Limb (tissue), 2 donors: ENCODE data around the gene HIKESHI.
"Not testable (repeated sequence)": the region's sequence is repeated elsewhere in the genome, so short reads cannot be mapped to it uniquely, and the experiment has no call there.

ENCODE experiments used
- DNase-seq, 2 donors: peaks; one replicate each; pipeline ENCODE4 v3.0.0-alpha.2; 2016; ENCODE audit errors: extremely low spot score in 2 of 2

The HIKESHI gene

DNA sequence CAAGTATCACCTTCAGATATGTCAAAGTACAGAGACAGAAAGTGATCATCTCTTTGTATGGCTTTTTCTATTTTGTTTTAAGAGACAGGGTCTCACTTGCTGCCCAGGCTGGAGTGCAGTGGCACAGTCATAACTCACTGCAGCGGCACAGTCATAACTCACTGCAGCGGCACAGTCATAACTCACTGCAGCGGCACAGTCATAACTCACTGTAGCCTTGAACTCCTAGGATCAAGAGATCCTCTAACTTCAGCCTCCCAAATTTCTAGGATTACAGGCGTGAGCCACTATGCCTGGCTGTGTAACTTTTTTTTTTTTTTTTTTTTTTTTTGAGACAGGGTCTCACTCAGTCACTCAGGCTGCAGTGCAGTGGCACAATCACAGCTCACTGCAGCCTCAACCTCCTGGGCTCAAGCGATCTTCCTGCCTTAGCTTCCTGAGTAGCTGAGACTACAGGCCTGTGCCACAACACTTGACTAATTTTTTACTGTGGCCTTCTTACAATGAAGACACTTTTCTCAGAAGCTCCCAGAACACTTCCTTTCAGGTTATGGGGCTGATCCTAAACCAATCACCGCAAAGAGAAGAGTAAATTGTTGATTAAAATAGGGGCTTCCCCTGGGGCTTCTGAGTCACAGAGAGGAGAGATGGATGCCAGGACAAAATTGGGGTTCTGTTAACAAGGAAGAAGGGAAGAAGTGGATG, 9.0 kb upstream of the HIKESHI start:
- no peak for DNase-seq

DNA sequence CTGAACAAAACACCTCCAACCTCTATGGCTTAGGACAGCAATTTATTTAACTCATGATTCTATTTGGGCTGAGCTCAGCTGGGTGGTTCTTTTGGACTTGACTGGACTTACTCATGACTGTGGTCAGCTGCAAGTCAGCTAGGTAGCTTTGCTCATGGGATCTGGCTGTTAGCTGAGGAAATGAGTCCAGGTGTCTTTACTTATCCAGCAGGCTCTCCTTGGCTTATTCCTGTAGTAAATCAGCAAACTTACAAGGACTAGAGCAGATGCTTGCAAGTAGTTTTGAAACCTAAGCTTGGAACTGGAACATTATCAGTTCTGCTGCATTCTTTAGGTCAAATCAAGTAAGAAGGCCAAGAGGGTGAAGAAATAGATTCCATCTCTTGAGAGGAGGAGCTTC, 8.0 kb upstream of the HIKESHI start:
- DNase-seq: no peak

DNA sequence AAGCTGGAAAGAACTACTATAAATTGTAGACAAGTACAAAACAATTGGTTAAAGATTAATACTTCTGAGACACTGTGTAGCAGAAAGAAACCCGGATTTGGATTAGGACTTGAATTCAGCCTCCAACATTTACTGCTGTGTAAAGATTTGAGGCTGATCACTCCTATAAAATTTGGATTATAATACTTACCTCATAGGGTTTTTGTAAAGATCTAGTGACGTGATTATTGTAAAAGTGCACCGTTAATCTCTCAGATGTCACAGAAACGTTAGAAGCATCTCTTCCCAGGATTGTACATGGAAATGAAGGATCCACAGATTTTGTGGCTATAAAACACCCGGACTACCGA, 323 bp upstream of the HIKESHI start:
- no peak for DNase-seq

DNA sequence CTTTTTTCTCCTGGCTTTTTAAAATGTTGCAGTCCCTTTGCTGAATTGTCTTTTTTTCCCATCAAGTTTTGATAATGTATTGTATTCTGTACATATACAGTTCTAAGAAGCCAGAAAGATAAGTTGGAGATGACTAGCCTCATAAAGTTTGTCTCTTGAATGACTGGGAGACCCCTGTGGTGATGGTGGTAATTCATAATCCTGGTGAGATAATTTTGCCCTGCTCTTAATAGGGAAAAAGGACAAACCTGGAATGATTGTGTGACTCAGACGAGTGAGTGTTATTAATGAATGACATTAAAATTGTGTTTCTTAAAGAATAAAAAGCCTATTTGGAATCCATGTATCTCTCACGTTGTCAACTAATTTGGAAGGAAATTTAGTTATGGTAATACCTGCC, 1.2 kb downstream of the HIKESHI start:
- no peak for DNase-seq

DNA sequence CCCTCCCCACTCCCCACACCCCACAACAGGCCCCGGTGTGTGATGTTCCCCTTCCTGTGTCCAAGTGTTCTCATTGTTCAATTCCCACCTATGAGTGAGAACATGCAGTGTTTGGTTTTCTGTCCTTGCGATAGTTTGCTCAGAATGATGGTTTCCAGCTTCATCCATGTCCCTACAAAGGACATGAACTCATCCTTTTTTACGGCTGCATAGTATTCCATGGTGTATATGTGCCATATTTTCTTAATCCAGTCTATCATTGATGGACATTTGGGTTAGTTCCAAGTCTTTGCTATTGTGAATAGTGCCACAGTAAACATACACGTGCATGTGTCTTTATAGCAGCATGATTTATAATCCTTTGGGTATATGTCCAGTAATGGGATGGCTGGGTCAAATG, 6.7 kb downstream of the HIKESHI start:
- DNase-seq: not testable (repeated sequence)

DNA sequence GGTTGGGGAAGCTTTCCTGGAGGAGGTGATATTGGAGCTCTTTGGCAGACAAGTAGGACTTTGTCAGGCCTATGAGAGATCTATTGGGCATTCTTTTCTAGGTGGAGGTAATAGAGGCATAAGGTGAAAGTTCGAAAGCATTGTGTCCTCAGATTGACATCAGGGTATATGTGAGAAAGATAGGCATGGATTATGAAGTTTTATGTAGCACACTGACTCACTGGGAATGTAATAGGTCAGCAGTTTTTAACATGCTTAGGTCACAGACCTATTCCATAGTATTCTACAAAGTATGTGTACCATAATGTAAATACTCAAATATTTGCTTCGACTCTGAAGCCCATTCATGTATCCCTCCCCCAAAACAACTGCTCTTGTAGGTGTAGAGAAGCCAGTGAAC, 11.8 kb downstream of the HIKESHI start:
- DNase-seq: no peak

DNA sequence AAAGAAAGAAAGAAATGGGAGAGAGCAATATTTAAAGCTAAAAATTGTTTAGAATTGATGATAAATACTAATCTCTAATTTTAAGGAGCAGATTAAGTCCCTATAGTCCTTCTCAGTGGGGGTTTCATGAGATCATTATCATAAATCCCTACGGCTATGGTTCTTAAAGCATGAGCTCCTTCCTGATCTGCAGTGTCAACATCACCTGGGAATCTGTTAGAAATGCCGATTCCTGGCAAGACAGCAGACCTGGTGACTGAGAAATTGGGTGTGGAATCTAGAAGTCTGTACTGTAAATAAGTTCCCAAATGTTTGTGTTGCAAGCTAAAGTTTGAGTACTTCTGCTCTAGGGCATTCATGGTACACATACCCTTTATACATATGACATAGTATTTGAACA, 12.6 kb downstream of the HIKESHI start:
- no peak for DNase-seq

DNA sequence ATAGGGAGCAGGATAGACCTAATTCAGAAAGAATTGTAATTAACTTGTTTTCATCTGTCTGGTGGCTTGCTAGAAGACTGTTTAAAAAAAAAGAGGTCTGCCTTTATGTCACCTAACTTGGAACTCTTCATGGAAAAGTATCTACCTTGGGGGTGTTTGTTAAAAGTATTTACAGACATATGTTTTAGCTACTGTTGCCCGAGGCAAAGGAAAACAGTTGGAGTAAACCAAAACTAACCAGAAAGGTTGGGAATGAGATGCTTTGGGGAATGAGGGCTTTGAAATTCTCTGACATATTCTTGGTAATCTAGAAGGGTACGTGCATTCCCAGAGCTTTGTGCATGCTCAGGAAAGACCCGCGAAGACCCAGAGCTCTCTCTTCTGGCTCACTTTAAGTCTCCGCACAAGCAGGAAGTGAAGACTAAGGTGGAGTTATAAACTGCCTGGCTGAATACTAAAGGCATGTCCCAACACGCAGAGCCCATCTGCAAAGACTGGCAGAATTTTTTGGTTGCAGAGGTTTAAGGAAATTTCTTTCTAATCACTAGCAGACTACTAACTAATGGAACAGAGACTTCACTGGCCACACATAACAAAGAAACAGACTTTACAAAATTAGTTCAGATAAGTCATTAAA, 33.2 kb downstream of the HIKESHI start:
- DNase-seq: no peak

DNA sequence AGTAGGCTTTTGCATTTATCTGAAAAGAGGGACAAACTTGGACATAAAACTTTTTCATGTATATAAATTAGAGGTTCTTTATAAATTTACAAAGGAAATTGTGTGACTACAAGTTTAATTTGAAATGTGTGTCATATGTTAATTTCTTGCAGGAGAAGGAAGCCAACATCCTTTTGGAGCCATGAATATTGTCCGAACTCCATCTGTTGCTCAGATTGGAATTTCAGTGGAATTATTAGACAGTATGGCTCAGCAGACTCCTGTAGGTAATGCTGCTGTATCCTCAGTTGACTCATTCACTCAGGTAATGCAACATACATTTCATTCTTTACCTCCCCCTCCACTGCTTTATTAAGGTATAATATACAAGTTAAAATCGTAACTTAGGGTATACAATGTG, 35.2 kb downstream of the HIKESHI start:
- no peak for DNase-seq

DNA sequence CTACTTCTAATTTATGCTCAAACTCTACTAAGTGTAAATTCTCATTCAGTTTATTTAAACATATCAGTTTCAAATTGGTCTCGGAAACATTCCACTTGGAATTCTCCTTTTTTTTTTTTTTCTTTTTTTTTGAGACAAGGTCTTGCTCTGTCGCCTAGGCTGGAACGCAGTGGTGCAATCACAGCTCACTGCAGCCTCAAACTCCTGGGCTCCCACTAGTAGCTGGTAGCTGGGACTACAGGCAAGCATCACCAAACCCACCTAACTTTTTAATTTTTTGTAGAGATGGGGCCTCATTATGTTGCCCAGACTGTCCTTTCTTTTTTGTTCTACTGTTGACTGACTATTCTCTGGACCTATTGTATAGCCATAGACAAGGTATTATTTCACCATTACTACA, 39.3 kb downstream of the HIKESHI start:
- DNase-seq: no peak

DNA sequence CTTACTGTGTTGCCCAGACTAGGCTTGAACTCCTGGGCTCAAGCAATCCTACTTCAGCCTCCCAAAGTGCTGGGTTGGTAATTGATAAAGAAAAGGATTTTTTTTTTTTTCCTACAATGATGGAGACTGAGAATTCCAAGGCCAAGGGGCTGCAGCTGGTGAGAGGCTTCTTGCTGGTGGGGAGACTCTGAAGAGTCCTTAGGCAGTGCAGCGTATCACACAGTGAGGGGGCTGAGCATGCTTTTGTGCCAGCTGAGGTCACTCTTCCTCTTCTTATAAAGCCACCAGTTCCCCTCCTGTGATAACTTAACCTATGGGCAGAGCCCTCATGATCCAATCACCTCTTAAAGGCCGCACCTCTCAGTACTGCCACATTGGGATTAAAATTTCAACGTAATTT, 44.5 kb downstream of the HIKESHI start:
- no peak for DNase-seq

DNA sequence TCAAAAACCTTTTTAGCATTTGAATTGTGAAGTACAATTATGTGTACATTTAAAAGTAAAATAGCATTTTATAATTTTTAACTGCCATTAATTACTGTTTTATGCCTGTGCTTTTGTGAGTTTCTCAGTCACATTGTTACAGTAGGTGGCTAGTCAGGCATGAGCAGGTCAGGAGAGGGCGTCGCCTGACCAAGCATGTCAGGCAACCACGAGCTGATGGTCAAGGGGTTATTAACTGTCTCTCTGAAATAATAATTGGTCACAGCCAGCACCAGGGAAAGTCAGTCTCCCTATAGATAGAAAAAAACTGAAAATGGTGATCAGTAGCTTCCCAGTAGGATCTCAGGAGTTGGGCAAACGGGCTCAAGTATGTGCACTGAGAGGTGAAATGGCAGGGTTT, 53.2 kb downstream of the HIKESHI start:
- DNase-seq: no peak

DNA sequence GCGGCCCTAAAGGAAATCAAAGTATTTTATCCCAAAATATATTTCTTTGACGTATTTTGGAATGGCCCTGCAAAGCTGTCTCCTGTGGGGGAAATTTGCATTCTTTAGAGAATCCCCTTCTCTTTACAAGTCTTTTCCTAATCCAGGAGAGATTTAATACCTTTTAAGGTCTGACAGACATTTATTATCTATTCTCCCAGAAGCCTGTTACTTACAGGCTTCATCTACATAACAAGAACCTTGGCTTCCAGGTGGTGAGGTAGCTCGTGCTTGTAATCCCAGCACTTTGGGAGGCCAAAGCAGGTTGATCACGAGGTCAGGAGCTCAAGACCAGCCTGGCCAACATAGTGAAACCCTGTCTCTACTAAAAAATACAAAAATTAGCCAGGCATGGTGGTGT, 55.4 kb downstream of the HIKESHI start:
- not testable (repeated sequence) for DNase-seq

DNA sequence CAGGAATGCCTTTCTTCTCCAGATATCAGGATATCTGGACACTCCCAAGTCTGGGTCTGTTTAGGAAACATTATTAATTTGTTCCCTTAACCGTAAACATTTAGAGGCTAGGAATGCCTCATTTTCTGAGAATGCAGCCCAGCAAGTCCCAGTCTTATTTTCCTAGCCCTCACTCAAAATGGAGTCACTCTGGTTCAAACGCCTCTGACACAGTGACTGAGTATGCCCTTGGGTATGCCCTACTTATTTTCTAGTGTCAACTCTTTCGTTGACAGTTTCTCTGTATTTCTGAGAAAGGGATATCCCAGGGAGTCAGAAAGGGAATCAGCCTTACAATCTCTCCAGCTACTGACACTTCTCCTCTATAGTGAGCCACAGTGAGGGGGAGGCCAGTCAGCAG, 56.7 kb downstream of the HIKESHI start:
- DNase-seq: no peak

DNA sequence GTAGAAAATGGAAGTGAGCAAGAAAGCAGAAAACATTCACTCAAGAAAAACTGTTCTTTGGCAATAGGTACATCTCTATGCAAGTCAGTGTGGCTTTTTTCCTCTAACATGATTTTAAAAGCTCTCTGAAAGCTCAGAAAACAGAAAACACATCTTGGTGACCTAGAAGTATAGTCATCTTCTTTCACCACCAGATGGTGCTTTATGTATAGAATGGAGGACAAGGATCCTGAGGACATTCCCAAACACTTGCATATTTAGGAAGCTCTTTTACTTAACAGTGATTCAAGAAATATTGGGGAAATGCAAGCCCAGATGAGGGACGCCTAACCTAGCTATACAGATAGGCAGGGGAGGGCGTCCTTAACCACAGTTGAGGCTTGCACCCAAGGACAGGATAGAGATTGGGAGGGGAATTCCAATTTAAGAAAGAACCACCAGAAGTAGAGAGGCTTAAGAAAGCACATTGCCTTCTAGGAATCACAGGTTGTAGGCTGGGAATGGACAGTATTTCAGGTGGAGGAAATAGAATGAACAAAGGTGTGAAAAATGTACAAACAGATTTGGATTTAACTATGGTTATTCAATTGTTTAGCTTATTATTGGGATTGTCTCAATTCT, 58.8 kb downstream of the HIKESHI start:
- DNase-seq: peak in 1 of 2 donors; percentile 58

DNA sequence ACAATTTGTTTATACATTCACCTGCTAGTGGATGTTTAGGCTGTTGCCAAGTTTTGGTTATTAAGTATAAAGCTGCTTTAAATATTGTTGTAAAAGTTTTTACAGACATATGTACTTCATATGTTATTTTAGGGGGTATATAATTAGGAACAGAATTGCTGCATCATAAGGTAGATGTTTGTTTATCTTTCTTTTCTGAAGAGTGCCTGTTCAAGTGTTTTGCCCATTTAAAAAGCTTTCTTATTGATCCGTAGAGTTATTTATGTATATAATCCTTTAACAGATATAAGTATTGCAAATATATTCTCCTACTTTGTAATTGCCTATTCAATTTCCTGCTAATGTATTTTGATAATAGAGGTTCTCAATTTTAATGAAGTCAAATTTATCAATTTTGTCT, 61.4 kb downstream of the HIKESHI start:
- no peak for DNase-seq

DNA sequence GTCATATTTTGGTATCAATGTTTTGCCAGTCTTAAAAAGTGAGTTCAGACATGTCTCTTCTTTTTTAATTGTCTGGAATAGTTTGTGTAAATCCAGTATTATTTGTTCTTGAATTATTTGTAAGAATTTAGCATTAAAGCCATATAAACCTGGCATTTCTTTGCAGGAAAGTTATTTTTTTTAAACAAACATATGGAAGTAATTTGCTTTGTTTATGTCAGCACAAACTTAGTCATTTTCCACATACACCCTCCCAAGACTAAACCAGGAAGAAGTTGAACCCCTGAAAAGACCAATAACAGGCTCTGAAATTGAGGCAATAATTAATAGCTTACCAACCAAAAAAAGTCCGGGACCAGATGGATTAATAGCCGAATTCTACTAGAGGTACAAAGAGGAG, 63.5 kb downstream of the HIKESHI start:
- no peak for DNase-seq

DNA sequence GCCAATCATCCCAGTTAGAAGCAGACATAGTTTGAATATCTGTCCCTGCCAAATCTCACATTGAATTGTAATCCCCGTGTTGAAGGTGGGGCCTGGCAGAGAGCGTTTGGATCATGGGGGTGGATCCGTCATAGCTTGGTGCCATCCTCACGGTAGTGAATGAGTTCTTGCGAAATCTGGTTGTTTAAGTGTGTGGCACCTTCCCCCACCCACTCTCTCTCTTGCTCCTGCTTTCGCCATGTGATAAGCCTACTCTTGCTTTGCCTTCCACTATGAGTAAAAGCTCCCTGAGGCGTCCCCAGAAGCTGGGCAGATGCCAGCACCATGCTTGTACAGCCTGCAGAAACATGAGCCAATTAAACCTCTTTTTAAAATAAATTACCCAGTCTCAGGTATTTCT, 67.6 kb downstream of the HIKESHI start:
- no peak for DNase-seq

DNA sequence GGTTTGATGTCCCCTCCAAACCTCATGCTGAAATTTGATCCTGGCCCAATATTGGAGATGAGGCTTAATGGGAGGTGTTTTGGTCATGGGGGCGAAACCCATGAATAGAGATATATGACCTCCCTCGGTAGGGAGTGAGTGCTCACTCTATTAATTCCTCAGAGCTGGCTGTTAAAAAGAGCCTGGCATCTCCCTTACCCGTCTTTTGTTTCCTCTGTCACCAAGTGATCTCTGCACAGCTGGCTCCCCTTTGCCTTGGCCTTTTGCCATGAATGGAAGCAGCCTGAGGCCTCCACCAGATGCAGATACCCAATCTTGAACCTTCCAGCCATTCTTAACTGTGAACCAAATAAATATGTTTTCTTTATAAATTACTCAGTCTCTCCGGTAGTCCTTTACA, 68.1 kb downstream of the HIKESHI start:
- DNase-seq: no peak

DNA sequence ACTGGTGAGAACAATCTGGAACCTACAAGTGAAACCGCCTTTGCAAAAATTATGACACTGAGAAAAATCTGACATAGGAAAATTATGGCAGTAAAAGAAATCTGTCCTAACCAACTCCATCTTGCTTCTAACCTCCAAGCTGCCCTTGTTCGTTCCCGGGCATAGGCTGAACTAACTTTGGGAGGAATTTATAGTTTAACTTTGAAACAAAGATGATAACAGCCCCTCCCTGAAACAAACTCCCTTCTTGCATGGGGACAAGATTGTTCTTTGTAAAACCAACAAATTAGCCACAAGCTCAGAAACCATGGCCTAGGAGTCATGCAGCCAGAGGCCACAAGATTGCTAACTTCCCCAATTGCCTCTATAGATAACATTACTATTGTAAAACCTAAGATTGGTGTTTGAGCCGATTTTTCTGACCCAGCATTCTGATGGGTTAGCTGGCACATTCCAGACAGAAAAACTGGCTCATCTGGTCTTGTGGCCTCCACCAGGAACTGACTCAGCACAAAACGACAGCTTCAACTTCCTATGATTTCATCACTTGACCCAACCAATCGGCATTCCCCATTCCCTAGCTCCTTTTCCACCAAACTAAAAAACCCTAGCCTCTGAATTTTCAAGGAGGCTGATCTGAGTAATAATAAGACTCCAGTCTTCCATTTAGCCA, 69.0 kb downstream of the HIKESHI start:
- no peak for DNase-seq

DNA sequence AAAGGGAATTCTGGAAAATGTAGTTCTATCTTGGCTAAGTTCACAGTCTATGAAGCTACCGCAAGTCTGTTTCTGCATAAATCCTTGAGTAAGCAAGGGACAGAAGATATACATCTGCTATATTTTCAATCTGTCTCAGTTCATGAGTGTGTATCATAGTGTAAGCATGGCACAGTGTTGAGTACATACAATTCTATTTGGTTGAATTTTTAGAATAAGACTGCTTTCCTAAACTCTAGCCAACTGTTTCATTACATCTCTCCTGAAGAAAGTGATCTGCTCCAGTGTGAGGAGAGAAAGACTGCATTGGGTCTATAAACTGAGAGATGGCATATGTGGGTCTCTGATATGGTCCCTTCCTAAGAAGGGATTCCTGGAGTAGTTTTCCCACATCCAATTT, 70.0 kb downstream of the HIKESHI start:
- DNase-seq: no peak

DNA sequence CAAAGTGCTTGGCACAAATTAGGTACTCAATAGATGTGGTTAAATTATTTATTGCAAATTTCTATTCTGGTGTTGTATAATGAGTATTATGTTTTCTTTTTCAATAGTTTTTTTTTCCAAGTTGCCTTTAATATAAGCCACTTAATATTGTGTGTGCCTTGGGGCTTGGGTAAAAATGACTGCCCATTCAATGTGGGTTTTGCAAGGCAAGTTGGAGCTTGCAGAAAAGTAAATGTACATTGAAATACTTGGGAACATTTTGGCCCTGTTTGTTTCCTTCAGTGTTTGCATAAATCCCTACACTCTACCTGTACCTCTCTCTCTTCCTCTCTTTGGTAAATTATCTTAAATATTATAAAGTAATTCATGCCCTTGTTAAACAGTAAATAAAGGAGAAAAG, 70.5 kb downstream of the HIKESHI start:
- DNase-seq: no peak

DNA sequence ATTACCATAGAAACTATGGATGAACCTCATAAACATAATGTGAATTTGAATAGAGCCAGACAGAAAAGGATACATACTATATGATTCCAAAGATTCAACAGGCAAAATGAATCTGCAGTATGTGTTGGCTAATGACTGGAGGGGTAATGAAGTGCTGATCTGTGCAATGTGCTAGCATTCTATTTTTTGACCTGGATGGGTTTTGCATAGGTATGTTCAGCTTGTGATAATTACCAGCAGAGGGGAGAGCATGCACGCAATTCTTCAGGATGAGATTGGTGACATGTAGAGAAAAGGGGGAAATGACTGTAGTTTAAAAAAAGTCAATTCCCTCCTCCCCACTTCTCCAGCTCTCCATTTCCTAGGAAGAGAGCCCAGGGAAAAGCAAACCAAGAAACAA, 72.0 kb downstream of the HIKESHI start:
- no peak for DNase-seq
